ENCODE measurements around the gene SLC7A4.
A peak's percentile ranks its signal among the peaks of the same experiment; 100 is the strongest.

SLC7A4 gene

GRCh38 chr22:21025266-21025665 lies 7.1 kb downstream of the SLC7A4 start:
- no peak for DNase-seq (ENCODE audit: low spot score)
- no peak for TF ChIP-seq CTCF (IDR thresholded peaks at IDR 0.05; ENCODE audit: extremely low read depth, missing control alignments)

- DNase-seq (ENCODE audit: low spot score) = no peak
- TF ChIP-seq CTCF (IDR thresholded peaks at IDR 0.05; ENCODE audit: extremely low read depth, missing control alignments) = no peak
Measured at GRCh38 chr22:21022955-21023614, 9.3 kb downstream of the SLC7A4 start.

- DNase-seq (ENCODE audit: low spot score) = no peak
- no peak for TF ChIP-seq CTCF (IDR thresholded peaks at IDR 0.05; ENCODE audit: extremely low read depth, missing control alignments)
Measured at GRCh38 chr22:21022507-21022906, 9.9 kb downstream of the SLC7A4 start.

- peak; percentile 60 for DNase-seq (ENCODE audit: low spot score)
- peak; percentile 33 for TF ChIP-seq CTCF (IDR thresholded peaks at IDR 0.05; ENCODE audit: extremely low read depth, missing control alignments)
Measured at GRCh38 chr22:21020802-21021429, 11.4 kb downstream of the SLC7A4 start.

- TF ChIP-seq CTCF (IDR thresholded peaks at IDR 0.05; ENCODE audit: extremely low read depth, missing control alignments) = no peak
- DNase-seq (ENCODE audit: low spot score) = no peak
Measured at GRCh38 chr22:21018314-21018713, 14.0 kb downstream of the SLC7A4 start.

GRCh38 chr22:21016644-21017420 lies 15.5 kb downstream of the SLC7A4 start:
- no peak for DNase-seq (ENCODE audit: low spot score)
- TF ChIP-seq CTCF (IDR thresholded peaks at IDR 0.05; ENCODE audit: extremely low read depth, missing control alignments) = no peak

- DNase-seq (ENCODE audit: low spot score) = no peak
- TF ChIP-seq CTCF (IDR thresholded peaks at IDR 0.05; ENCODE audit: extremely low read depth, missing control alignments) = no peak
Measured at GRCh38 chr22:21015466-21016006, 16.8 kb downstream of the SLC7A4 start.

Measured in GM20000 (cell line).